SK-N-SH (cell line): ENCODE results near the gene RBM18. TPM values are rescaled to one million over a fixed set of nuclear protein-coding genes. Genes with fewer than 3 reads are reported as not detected.

Source experiments
- CTCF ChIA-PET: fragments of 300-600, 350-600 bp; formaldehyde crosslinking; extraction: SDS; loops from one replicate; lab custom pipeline; 2021; lab: Yijun Ruan, JAX
- POLR2A ChIA-PET: fragments of 350-600 bp; sonication (Branson Sonifier 250); formaldehyde crosslinking; extraction: SDS; loops from one replicate; lab custom pipeline; 2020; ENCODE audit warnings: antibody characterized with exemption, inconsistent platforms; lab: Yijun Ruan, JAX
- DNase-seq: peaks from one replicate; pipeline ENCODE4 v3.0.0; 2012
- H2AFZ ChIP-seq: fragments of 200-600 bp; sonication (generic); 2 replicates; pipeline ENCODE4 v1.8.1; 2016; ENCODE audit warnings: antibody characterized with exemption, mild to moderate bottlenecking, low read depth
- H3F3A ChIP-seq: fragments of 200-600 bp; sonication (generic); replicated peaks from 2 replicates; pipeline ENCODE3; 2016; ENCODE audit warnings: antibody characterized with exemption, mild to moderate bottlenecking; ENCODE audit not compliant: insufficient read depth
- H3K27ac ChIP-seq, 2 experiments: fragments of 200-500 bp in 1 of 2; fragments of 200-600 bp in 1 of 2; sonication (Bioruptor generic) in 1 of 2; sonication (generic), shearing (Covaris generic) in 1 of 2; 2 replicates each; pipeline versions ENCODE4 v1.5.1 to v1.6.1; 2014 to 2016; ENCODE audit warnings: low read depth in 2 of 2, inconsistent platforms in 1 of 2, low read length in 1 of 2, mild to moderate bottlenecking in 1 of 2, mixed read lengths in 1 of 2
- H3K27me3 ChIP-seq: fragments of 200-600 bp; sonication (generic), shearing (Covaris generic); 2 replicates; pipeline ENCODE4 v1.6.1; 2016; ENCODE audit warnings: mixed run types; ENCODE audit not compliant: insufficient read depth
- H3K36me3 ChIP-seq, 2 experiments: fragments of 200-500 bp in 1 of 2; fragments of 200-600 bp in 1 of 2; sonication (Bioruptor generic) in 1 of 2; sonication (generic) in 1 of 2; replicated peaks in 1 of 2; 2 replicates each; pipeline versions ENCODE3 to v1.5.1; 2014 to 2016; ENCODE audit warnings: low read length in 1 of 2, mild to moderate bottlenecking in 1 of 2; ENCODE audit not compliant: insufficient read depth in 2 of 2, control insufficient read depth in 1 of 2
- H3K4me1 ChIP-seq, 2 experiments: fragments of 200-500 bp in 1 of 2; fragments of 200-600 bp in 1 of 2; sonication (Bioruptor generic) in 1 of 2; sonication (generic), shearing (Covaris generic) in 1 of 2; 2 replicates each; pipeline versions ENCODE4 v1.5.1 to v1.6.1; 2014 to 2016; ENCODE audit warnings: low read depth in 1 of 2, low read length in 1 of 2, mixed run types in 1 of 2; ENCODE audit not compliant: insufficient read depth in 2 of 2, control insufficient read depth in 1 of 2
- H3K4me2 ChIP-seq: fragments of 200-600 bp; sonication (generic), shearing (Covaris generic); 2 replicates; pipeline ENCODE4 v1.6.1; 2017; ENCODE audit warnings: mixed run types
- H3K4me3 ChIP-seq, 2 experiments: fragments of 200-500 bp in 1 of 2; fragments of 200-600 bp in 1 of 2; sonication (Bioruptor generic) in 1 of 2; sonication (generic), shearing (Covaris generic) in 1 of 2; 2 replicates each; pipeline versions ENCODE4 v1.5.1 to v1.8.1; 2014 to 2016; ENCODE audit warnings: low read depth in 2 of 2, inconsistent platforms in 1 of 2, low read length in 1 of 2, mild to moderate bottlenecking in 1 of 2, mixed read lengths in 1 of 2, moderate library complexity in 1 of 2
- H3K79me2 ChIP-seq: fragments of 200-600 bp; sonication (generic); 2 replicates; pipeline ENCODE4 v1.8.1; 2017; ENCODE audit warnings: mild to moderate bottlenecking; ENCODE audit not compliant: insufficient read depth
- H3K9ac ChIP-seq: fragments of 200-600 bp; sonication (generic); 2 replicates; pipeline ENCODE4 v1.6.1; 2017; ENCODE audit warnings: mixed run types
- H3K9me2 ChIP-seq: fragments of 200-600 bp; sonication (generic); 2 replicates; pipeline ENCODE4 v1.6.1; 2017; ENCODE audit warnings: mixed run types
- H3K9me3 ChIP-seq: fragments of 200-600 bp; sonication (generic); 2 replicates; pipeline ENCODE4 v1.6.1; 2017; ENCODE audit warnings: mixed run types, mild to moderate bottlenecking, moderate library complexity
- H4K20me1 ChIP-seq: fragments of 200-600 bp; sonication (generic); 2 replicates; pipeline ENCODE4 v1.6.1; 2017; ENCODE audit warnings: mild to moderate bottlenecking, mixed run types; ENCODE audit not compliant: insufficient read depth
- CHD2 ChIP-seq: fragments of 150-350 bp; IDR thresholded peaks from 2 replicates; pipeline ENCODE4 v1.6.1; 2018; ENCODE audit warnings: low read length; ENCODE audit not compliant: partially characterized antibody
- CTCF ChIP-seq: fragments of 200-600 bp; sonication (generic); IDR thresholded peaks from 2 replicates; pipeline ENCODE4 v1.6.1; 2017; ENCODE audit warnings: antibody characterized with exemption, mild to moderate bottlenecking, moderate library complexity
- ELF1 ChIP-seq: IDR thresholded peaks from 2 replicates; pipeline ENCODE4 v1.4.0; 2012
- EP300 ChIP-seq, 2 experiments: IDR thresholded peaks; 2 replicates each; pipeline versions ENCODE4 v1.4.0 to v1.6.1; 2012; ENCODE audit warnings: borderline replicate concordance in 1 of 2, low read depth in 1 of 2, low read length in 1 of 2
- FOSL2 ChIP-seq: IDR thresholded peaks from 2 replicates; pipeline ENCODE4 v1.4.0; 2012; ENCODE audit warnings: low read depth, mild to moderate bottlenecking, moderate library complexity, borderline replicate concordance
- FOXJ3 ChIP-seq: sonication (generic); formaldehyde crosslinking; IDR thresholded peaks from 2 replicates; pipeline ENCODE4 v1.5.1; 2020; ENCODE audit warnings: mild to moderate bottlenecking, missing genetic modification reagents
- FOXM1 ChIP-seq: IDR thresholded peaks from 2 replicates; pipeline ENCODE4 v1.4.0; 2012; ENCODE audit warnings: low read depth, mild to moderate bottlenecking
- GABPA ChIP-seq: IDR thresholded peaks from 2 replicates; pipeline ENCODE4 v1.4.0; 2012; ENCODE audit warnings: low read depth, mild to moderate bottlenecking
- IRF3 ChIP-seq: fragments of 150-350 bp; IDR thresholded peaks from 2 replicates; pipeline ENCODE4 v1.6.1; 2016; ENCODE audit warnings: mild to moderate bottlenecking, low read depth, low read length
- JUND ChIP-seq: IDR thresholded peaks from 2 replicates; pipeline ENCODE4 v1.4.0; 2012
- MAX ChIP-seq: IDR thresholded peaks from 2 replicates; pipeline ENCODE4 v1.4.0; 2012; ENCODE audit warnings: low read depth
- MEF2A ChIP-seq: IDR thresholded peaks from 2 replicates; pipeline ENCODE4 v1.4.0; 2012; ENCODE audit warnings: low read depth, borderline replicate concordance
- NFIC ChIP-seq: IDR thresholded peaks from 2 replicates; pipeline ENCODE4 v1.4.0; 2012; ENCODE audit warnings: borderline replicate concordance
- NRF1 ChIP-seq: IDR thresholded peaks from 2 replicates; pipeline ENCODE4 v1.6.1; 2012; ENCODE audit warnings: low read depth, mild to moderate bottlenecking, low read length
- PBX3 ChIP-seq: IDR thresholded peaks from 2 replicates; pipeline ENCODE4; 2012
- POLR2AphosphoS5 ChIP-seq: IDR thresholded peaks from 2 replicates; pipeline ENCODE4 v1.6.1; 2012; ENCODE audit warnings: low read depth, low read length
- RAD21 ChIP-seq: IDR thresholded peaks from 2 replicates; pipeline ENCODE4 v1.6.1; 2012; ENCODE audit warnings: mild to moderate bottlenecking, low read length
- RFX5 ChIP-seq: IDR thresholded peaks from 2 replicates; pipeline ENCODE4 v1.6.1; 2012; ENCODE audit warnings: mild to moderate bottlenecking, improper control_type of control experiment, low read length
- RXRA ChIP-seq: IDR thresholded peaks from 2 replicates; pipeline ENCODE4 v1.4.0; 2012; ENCODE audit warnings: low read depth, mild to moderate bottlenecking, borderline replicate concordance
- SIN3A ChIP-seq: IDR thresholded peaks from 2 replicates; pipeline ENCODE4 v1.6.1; 2012; ENCODE audit warnings: low read depth, mild to moderate bottlenecking, low read length, moderate library complexity, borderline replicate concordance
- SMC3 ChIP-seq: IDR thresholded peaks from 2 replicates; pipeline ENCODE4 v1.6.1; 2012; ENCODE audit warnings: low read depth, low read length, improper control_type of control experiment
- TCF12 ChIP-seq: IDR thresholded peaks from 2 replicates; pipeline ENCODE4 v1.4.0; 2012
- USF2 ChIP-seq: fragments of 150-350 bp; IDR thresholded peaks from 2 replicates; pipeline ENCODE4 v1.6.1; 2017; ENCODE audit warnings: antibody characterized with exemption, low read length, low read depth, borderline replicate concordance
- YY1 ChIP-seq: IDR thresholded peaks from 2 replicates; pipeline ENCODE4 v1.4.0; 2012; ENCODE audit warnings: low read depth, mild to moderate bottlenecking
- WGBS: methylation state at CpG from one replicate; pipeline ENCODE4 v1.1.6; 2017; ENCODE audit warnings: low lambda C conversion rate; 5-methylcytosine and 5-hydroxymethylcytosine counted together
- polyA plus RNA-seq, 3 experiments: library from polyadenylated mRNA; depleted of rRNA; stranded (reverse); fragments of >200 nt; gene quantifications; 2 replicates each; pipeline ENCODE4 v1.2.3, GENCODE V29; 2012

The RBM18 gene
- polyA plus RNA-seq, 1 of the 3 experiments (the other 2 are of a cell fraction) = 8.2 TPM

- TF ChIP-seq GABPA = no peak
- TF ChIP-seq RFX5 = no peak
- no peak for TF ChIP-seq CHD2
- no peak for TF ChIP-seq IRF3
- no peak for TF ChIP-seq CTCF
- no peak for TF ChIP-seq EP300 (IDR thresholded peaks at IDR 0.05; ENCODE audit: borderline replicate concordance in 1 of 2, low read depth in 1 of 2, low read length in 1 of 2)
- TF ChIP-seq RXRA = no peak
- no peak for TF ChIP-seq USF2
- TF ChIP-seq NFIC = no peak
- no peak for TF ChIP-seq FOXM1
- no peak for TF ChIP-seq YY1
- TF ChIP-seq NRF1 = no peak
- Histone ChIP-seq H3K4me2 (no peak overlapping the region), H3K9ac (no peak overlapping the region), H3K4me1 (peaks cover 0 to 10% of the 10 kb centered on the region in 2 experiments; a peak in 1 of 4 replicates), H3K27me3 (peaks cover 26% of the 10 kb centered on the region; the same call in 1 of the 2 replicates), H3K9me2 (no peaks in the 10 kb centered on the region), H3K9me3 (no peaks in the 10 kb centered on the region), H2AFZ (no peak overlapping the region), H3F3A (no peaks in the 10 kb centered on the region), H4K20me1 (no peaks in the 10 kb centered on the region), H3K27ac (no peak overlapping the region), H3K79me2 (no peaks in the 10 kb centered on the region), H3K36me3 (no peaks in the 10 kb centered on the region), H3K4me3 (no peak overlapping the region)
- WGBS = 85% methylated on average over 6 of the region's 8 CpGs
- DNase-seq = no peak
- ChIA-PET CTCF (no interaction called here), POLR2A (no interaction called here)
These were observed 59.5 kb downstream of the RBM18 start for GRCh38 chr9:122205176-122205575.

- ChIA-PET CTCF (interaction anchor here (1.5 kb wide), 1 partner anchor 105 kb away, joined by 4 read pairs; no protein-coding TSS in a partner anchor), POLR2A (interaction anchor here (1.4 kb wide), 1 partner anchor 60 kb away, joined by 4 read pairs; the partner anchor contains the start of genes MRRF and RBM18)
- no peak overlapping the region for H3K9ac ChIP-seq
- no peaks in the 10 kb centered on the region for H3K79me2 ChIP-seq
- H2AFZ ChIP-seq = no peak overlapping the region
- no peak overlapping the region for H3K27ac ChIP-seq
- no peaks in the 10 kb centered on the region for H3K9me3 ChIP-seq
- H3K4me1 ChIP-seq = peaks cover 0 to 10% of the 10 kb centered on the region in 2 experiments; a peak in 1 of 4 replicates
- H3K4me3 ChIP-seq = no peak overlapping the region
- no peaks in the 10 kb centered on the region for H3F3A ChIP-seq
- H3K36me3 ChIP-seq = no peaks in the 10 kb centered on the region
- no peak for DNase-seq
- H3K9me2 ChIP-seq = no peaks in the 10 kb centered on the region
- no peaks in the 10 kb centered on the region for H4K20me1 ChIP-seq
- 74% methylated on average over 12 of the region's 12 CpGs for WGBS
- H3K27me3 ChIP-seq = peaks cover 19% of the 10 kb centered on the region; the same call in 1 of the 2 replicates
- no peak overlapping the region for H3K4me2 ChIP-seq
- TF ChIP-seq SMC3 (no peak), POLR2AphosphoS5 (no peak), PBX3 (no peak), JUND (no peak), EP300 (IDR thresholded peaks at IDR 0.05; ENCODE audit: borderline replicate concordance in 1 of 2, low read depth in 1 of 2, low read length in 1 of 2) (no peak), RAD21 (no peak), FOSL2 (no peak), FOXJ3 (CRISPR knock-in tag) (no peak), NRF1 (no peak), FOXM1 (no peak), RFX5 (no peak), MEF2A (no peak), SIN3A (no peak), MAX (no peak), TCF12 (no peak), ELF1 (no peak)
These were observed 60.1 kb downstream of the RBM18 start for GRCh38 chr9:122204491-122204890.
